HFFc6 (cell line): ENCODE measurements around the gene CFAP77. TPM values are rescaled to one million over a fixed set of nuclear protein-coding genes. Genes with fewer than 3 reads are reported as not detected.

Experiments used
- DNase-seq: peaks from one replicate; pipeline ENCODE4 v3.0.0-alpha.2; 2018
- H3K27ac Mint-ChIP-seq: 2 replicates; pipeline ENCODE4 v1.8.0; 2020; ENCODE audit warnings: mild to moderate bottlenecking, mixed read lengths
- H3K27me3 Mint-ChIP-seq: 2 replicates; pipeline ENCODE4 v1.8.0; 2021; ENCODE audit warnings: mild to moderate bottlenecking, moderate library complexity, mixed read lengths; ENCODE audit not compliant: insufficient read depth
- H3K36me3 Mint-ChIP-seq: 2 replicates; pipeline ENCODE4 v1.8.0; 2021; ENCODE audit warnings: low read depth, mixed read lengths
- H3K4me1 Mint-ChIP-seq: 2 replicates; pipeline ENCODE4 v1.8.0; 2020; ENCODE audit warnings: low read depth, mixed read lengths
- H3K4me3 Mint-ChIP-seq: 2 replicates; pipeline ENCODE4 v1.8.0; 2020; ENCODE audit warnings: mild to moderate bottlenecking, moderate library complexity, mixed read lengths
- H3K9me3 Mint-ChIP-seq: 2 replicates; pipeline ENCODE4 v1.8.0; 2020; ENCODE audit warnings: mild to moderate bottlenecking, mixed read lengths
- total RNA-seq, 6 experiments: library from RNA; stranded (reverse); fragmentation: NEBNext Ultra II Directional; extraction: Animal tissue kit (Norgen Biotek cat#: 25700); gene quantifications; 2 replicates in 1 of 6; 3 replicates in 5 of 6; pipeline ENCODE4 v1.2.3, GENCODE V29; 2021
- TF ChIP-seq, protein P1 (sequence below): fragments of 200-600 bp; sonication (generic); IDR thresholded peaks from 2 replicates; pipeline ENCODE4 v1.5.0; 2021; ENCODE audit warnings: antibody characterized with exemption, mild to moderate bottlenecking

The CFAP77 gene
- total RNA-seq, 6 experiments from 2014 or later: not detected

DNA sequence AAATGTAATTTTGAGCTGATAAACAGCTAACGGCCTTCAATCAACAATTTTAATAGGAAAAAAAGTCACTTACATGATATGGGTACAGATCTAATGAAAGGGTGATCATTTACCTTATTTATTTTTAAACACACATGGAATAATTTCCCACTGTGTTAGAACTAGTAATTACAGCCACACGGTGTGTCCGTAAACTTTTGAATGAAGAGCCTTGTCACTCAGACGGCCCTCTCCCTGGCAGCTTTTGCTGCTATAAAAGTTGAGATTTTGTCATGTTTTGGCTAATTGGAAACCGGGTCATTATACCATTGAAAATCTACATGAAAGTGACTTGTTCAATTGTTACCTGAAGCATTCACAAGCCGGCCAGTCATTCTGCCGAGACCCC is 15.7 kb downstream of the CFAP77 start:
- Mint-ChIP-seq H3K27me3 (peaks cover 60% of the 10 kb centered on the region), H3K4me3 (no peak overlapping the region), H3K9me3 (no peaks in the 10 kb centered on the region), H3K4me1 (no peaks in the 10 kb centered on the region), H3K27ac (no peak overlapping the region), H3K36me3 (no peaks in the 10 kb centered on the region)
- DNase-seq: no peak
- TF ChIP-seq, protein P1, sequence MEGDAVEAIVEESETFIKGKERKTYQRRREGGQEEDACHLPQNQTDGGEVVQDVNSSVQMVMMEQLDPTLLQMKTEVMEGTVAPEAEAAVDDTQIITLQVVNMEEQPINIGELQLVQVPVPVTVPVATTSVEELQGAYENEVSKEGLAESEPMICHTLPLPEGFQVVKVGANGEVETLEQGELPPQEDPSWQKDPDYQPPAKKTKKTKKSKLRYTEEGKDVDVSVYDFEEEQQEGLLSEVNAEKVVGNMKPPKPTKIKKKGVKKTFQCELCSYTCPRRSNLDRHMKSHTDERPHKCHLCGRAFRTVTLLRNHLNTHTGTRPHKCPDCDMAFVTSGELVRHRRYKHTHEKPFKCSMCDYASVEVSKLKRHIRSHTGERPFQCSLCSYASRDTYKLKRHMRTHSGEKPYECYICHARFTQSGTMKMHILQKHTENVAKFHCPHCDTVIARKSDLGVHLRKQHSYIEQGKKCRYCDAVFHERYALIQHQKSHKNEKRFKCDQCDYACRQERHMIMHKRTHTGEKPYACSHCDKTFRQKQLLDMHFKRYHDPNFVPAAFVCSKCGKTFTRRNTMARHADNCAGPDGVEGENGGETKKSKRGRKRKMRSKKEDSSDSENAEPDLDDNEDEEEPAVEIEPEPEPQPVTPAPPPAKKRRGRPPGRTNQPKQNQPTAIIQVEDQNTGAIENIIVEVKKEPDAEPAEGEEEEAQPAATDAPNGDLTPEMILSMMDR: no peak

DNA sequence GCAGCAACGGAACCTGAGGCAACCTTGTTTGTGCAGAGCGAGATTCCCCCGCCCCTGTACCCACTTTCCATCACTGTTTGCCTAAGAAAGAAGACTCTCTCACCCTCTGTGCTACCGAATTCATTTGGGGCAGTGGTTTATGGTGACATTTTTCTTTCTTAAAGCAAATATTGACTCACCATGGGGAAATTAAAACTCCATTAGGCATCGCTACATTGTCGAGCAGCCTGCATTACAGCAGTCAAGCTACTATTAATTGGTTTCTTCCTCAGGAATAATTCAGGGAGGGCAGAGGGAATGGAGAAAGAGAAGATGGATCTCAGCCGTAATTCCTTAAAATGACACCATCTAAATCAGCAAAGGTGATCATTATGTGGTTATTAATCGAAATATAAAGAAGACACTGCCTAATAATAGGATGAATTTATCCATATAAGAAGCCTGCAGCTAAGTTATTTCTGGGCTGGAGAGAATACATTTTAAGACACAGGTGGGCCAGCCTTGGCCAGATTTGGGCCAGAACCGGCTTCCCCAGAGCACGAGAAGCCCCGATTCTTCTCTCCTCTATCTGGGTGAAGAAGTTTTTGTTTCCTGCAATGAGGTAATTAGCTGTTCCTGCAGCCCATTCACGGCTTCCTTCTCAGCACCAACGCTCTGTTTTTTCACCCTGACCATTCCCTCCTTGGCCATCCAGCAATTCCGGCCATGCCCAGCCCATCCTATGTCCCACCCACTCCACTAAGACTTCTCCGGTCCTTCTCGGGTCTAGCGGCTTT is 16.8 kb downstream of the CFAP77 start:
- no peak overlapping the region for H3K27ac Mint-ChIP-seq
- H3K9me3 Mint-ChIP-seq: no peaks in the 10 kb centered on the region
- H3K4me3 Mint-ChIP-seq: no peak overlapping the region
- no peak for DNase-seq
- H3K36me3 Mint-ChIP-seq: no peaks in the 10 kb centered on the region
- peaks cover 65% of the 10 kb centered on the region for H3K27me3 Mint-ChIP-seq
- TF ChIP-seq, protein P1: no peak
- no peaks in the 10 kb centered on the region for H3K4me1 Mint-ChIP-seq

DNA sequence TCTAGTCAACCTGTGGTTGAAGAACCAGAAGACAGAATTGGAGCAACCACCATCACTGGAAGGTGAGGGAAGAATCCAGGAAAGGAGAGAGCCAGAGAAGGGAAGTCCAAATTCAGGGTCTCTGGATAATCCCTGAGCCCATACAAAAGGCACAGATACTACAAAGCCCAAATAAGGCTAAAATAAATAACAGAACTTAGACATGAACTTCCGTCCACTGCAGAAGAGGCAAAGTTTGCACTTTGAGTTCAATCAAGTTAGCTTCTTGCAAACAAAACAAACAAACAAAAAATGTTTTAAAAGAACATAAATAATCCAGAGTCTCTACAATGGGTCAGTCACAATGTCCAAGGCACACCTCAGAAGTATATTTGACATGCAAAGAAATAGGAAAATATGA is 21.0 kb downstream of the CFAP77 start:
- Mint-ChIP-seq H3K27ac (no peak overlapping the region), H3K4me3 (no peak overlapping the region), H3K4me1 (no peaks in the 10 kb centered on the region), H3K27me3 (peaks cover 59% of the 10 kb centered on the region), H3K9me3 (no peaks in the 10 kb centered on the region), H3K36me3 (no peaks in the 10 kb centered on the region)
- DNase-seq: no peak
- TF ChIP-seq, protein P1: no peak

DNA sequence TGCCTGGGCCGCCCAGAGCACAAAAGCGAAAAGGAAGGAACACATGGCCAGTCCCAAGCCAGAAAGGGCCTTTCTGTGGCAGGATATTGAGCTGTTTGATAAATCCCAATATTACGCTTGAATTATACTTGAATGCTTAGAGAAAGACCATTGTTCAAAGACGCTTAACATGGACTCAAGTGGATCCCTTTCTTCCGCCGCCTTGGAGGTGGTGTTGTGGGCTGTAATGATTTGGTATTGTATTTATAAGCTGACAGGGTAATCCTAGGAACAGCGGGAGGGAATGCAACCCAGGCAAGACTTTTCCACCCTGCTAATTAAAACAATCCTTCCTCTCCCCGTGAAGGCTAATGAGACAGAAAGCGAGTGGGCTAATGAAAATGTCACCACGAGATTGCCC is 24.9 kb downstream of the CFAP77 start:
- Mint-ChIP-seq H3K27ac (no peak overlapping the region), H3K4me1 (no peaks in the 10 kb centered on the region), H3K36me3 (no peaks in the 10 kb centered on the region), H3K9me3 (no peaks in the 10 kb centered on the region), H3K27me3 (peaks cover 54% of the 10 kb centered on the region), H3K4me3 (no peak overlapping the region)
- TF ChIP-seq, protein P1: no peak
- DNase-seq: no peak

DNA sequence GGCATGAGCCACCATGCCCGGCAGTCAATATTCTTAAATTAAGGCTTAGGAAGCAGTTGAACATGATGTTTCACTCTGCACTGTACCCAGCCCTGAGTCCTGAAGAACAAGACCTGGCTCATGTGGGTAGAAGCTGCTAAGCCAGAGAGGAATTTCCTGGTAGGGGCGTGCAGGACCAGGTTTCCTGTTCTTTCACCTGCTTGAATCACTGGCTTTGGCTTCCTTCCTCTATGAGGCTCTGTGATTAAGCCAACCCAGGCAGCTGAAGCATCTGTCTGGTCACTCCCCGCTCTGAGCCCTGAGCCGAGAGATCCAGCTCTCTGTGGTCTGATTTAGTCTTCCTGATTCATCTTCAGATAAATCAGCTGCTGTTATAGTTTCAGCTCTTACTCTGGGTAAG is 29.1 kb downstream of the CFAP77 start:
- no peaks in the 10 kb centered on the region for H3K9me3 Mint-ChIP-seq
- no peaks in the 10 kb centered on the region for H3K36me3 Mint-ChIP-seq
- no peak overlapping the region for H3K4me3 Mint-ChIP-seq
- H3K4me1 Mint-ChIP-seq: no peaks in the 10 kb centered on the region
- TF ChIP-seq, protein P1: no peak
- H3K27me3 Mint-ChIP-seq: peaks cover 50% of the 10 kb centered on the region
- DNase-seq: no peak
- H3K27ac Mint-ChIP-seq: no peak overlapping the region
